HUDEP-2 (cell line): ENCODE results near the gene MYO5B.
"Not testable (repeated sequence)": the region's sequence is repeated elsewhere in the genome, so short reads cannot be mapped to it uniquely, and the experiment has no call there.

Experiments used
- DNase-seq, 76 experiments: peaks; one replicate each; lab custom pipeline; 2025; ENCODE audit not compliant: unreplicated experiment in 76 of 76; lab: John Stamatoyannopoulos, UW

The MYO5B gene

DNA sequence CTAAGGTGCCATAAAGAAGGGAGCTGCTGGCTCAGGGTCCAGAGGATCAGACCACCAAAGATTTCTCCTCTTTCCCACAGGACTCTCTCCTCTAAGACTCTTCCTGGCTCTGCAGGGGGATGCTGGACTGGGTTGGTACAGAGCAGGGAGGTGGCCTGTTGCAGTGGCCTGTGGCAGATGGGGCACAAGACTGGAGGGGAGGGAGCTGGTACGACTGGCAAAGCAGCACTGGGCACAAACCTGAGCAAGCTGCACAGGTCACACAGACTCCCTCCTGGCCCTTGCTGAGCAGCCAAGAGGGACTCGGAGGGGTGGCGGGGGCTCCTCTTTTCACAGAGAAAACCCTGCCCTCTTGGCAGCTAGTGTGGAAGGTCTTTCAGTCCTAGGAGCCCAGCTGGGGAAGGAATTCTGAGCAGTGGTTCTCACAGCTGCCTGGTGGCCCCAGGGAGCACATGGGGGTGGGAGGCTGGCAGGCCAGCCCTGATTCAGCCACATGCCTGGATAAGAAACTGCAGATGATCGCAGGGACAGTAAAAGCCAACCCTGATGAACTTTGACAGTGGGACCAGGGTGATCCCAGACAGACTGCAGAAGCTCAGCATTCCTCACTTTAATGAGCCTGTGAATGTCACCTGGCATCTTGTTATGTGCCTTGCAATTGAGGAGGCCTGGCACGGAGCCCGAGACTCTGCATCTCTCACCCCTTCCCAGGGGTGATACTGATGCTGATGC, 349.2 kb downstream of the MYO5B start:
- no peak for DNase-seq

DNA sequence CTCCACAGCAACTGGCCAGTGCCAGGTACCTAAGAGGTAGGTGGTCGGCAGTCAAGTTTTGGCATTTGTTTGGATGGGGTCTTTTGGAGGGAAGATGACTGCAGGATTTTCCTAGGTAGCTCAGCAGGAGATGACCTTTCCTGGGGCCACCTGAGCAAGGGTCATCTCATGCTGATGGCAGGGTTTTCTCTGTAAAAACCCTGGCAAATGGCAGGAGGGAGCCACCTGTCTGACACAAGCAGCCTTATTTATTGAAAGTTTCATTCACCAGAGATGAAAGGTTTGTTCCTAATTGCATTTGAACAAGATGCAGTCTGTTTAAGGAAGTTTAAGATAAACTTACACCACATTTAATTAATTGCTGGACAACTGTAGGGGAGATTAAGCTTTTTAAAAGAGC, 350.0 kb downstream of the MYO5B start:
- no peak for DNase-seq

DNA sequence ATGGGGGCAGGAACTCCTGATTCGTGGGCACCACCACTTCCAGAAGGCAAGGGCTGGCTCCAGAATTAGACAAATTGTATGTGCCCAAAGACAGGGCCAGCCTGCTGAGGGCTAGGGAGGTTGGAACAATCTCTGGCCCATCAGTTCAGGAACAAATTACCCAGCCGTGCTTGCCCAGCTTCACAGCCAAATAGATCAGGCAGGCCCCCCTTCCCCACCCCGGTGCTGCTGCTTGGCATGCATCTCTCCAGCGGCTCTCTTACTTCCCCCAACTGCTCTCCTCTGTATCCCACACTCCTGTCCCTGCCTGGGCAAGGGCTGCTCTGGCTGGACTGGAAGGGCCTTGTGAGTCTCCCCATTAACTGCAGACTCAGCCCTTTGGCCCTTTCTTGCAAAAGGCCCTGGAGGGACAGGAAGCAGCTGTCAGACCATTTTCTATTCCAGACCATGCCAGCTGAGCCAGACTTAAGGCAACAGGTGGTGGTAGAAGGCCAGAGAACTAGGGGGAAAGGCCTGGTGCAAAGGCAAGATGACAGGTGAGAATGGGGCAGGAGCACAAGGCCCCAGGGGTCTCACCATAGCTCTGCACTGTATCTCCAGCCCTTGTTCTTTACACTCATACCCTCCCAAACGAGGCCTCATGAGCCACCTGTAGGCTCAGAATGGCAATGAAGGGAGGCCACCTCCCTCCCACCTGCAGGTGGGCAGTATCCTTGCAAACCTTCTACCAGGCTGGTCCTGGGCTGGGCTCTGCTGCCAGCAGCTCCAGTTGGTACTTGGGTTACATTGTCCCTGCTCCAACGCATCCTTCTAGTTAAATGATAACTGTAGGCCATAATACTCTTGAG, 350.9 kb downstream of the MYO5B start:
- no peak for DNase-seq

DNA sequence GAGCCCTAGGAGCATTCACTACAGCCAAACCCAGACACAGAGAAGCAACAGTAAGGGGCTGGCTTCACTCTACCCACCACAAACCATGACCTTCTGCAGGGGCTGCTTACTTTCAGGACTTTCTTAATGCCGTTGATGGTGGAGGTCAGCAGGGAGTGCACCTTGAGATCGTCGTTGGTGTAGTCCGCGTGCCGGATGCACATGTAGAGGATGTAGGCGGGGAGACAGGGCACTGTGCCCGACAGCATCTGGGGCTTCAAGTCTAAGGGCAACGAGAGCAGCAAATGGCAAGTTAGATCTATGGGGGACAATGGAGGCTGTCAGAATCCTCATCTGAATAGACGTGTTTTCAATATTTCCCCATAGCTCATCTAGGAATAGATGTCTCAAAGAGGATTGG, 351.8 kb downstream of the MYO5B start:
- no peak for DNase-seq

DNA sequence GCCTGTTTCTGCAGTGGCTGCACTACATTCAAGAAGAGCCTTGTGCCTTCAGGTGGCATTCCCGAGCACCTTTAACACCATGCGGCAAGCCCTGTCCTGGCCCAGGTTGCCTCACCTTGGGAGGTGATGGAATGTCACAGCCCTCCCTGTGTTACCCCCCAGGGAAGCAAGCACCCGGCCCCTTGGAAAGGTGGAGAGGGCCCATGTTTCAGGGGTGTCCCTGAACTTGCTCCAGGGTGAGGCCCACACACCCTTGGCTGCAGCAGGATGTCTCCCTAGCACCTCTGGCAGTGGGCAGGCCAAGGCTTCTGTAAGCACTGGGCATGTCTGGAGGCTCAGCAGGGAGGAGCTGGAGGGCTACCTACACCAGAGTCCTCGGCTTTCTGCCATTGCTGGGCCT, 352.3 kb downstream of the MYO5B start:
- no peak for DNase-seq

DNA sequence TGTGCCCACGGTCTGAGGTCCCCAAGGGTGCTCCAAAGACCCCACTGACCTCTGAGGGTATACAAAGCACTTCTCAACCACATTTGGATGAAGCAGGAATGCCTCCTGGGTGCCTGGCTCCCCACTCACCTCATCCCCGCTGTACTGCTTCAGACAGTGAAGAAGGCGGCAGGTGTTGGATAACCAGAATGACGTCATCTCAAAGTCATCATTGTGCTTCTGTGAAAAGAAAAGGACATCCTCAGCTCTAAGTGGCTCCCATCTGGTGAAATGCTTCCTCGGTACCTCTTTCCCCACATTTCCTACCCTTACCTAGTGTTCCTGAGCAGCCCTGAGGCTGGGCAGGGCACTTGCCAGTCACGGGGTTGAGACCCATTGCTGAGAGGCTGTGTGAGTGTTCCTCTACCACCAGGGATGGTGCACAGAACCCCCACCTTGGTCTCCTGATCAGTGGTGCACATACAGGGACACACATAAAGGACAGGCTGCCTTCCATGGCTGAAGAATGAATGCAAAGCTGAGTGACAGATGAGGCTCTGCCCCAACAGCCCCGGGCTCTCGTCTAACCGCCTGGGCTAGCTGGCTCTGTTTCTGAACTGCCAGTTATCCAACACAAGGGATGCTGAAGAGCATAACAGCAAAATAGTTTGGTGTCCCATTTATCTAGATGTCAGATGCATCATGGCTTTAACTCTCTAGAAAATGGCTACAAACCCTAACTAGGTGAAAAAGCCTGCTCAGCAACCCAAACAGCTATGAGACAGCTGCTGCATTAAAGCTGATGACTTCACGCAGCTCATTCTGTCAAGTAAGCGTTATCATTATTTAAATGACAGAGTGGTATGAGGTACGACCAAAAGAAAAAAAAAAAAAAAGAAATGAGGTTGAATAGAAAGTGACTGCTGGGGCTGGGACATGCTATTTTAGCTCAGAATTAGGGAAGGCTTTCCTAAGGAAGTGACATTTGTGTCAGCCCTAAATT, 353.4 kb downstream of the MYO5B start:
- no peak for DNase-seq

DNA sequence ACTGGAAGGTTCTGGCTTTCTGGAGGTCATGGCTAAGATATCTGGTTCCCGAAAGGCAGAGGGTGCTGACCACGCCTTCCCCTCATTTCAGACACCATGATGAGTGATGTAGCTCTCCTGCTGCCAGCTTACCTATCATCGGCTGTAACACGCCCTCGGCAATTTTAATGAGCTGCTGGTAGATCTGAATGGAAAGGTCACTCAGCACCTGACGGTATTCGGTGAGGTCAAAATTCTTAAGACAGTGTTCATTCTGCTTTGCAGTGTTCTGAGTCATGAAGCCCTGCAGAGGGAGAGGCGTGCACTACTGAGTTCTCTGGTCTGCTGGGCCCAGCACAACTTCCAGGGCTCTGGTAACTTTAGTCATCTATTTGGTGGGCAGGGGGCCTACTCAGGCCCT, 355.9 kb downstream of the MYO5B start:
- no peak for DNase-seq

DNA sequence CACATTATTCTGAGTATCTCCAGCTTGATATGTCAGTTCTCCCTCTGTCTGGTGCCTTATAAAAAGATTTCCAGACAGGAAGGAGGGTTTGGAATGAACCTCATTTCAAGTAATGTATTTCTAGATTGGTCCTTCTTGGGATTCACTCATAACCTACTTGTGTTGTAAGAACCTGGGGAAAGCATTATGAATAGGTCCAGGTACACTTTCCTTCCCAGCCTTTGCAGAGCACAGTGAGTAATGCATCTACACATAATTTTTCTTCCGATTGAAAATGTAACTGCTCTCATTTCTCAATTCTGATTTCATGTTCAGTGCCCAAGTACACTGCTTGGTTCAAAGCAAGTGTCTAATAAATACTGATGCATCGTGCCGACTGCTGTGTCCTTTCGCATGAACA, 356.6 kb downstream of the MYO5B start:
- DNase-seq: no peak

DNA sequence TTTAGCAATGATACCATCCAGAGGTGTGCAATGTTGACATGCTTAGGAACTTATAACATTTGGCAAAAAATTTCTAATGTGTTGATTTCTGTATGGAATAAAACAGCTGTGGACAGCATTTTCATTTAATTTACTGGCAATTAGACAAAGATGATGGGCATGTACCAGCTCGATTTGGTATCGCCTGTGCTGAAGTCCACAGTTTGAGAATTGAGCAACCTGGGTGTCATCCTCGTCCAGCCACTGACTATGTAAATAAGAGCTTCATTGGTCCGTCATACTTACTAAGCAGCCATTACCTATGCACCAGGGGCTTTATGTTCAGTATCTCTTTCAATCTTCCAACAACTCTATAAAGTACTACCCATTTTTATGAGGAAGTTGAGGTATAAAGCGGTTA, 357.1 kb downstream of the MYO5B start:
- DNase-seq: no peak

DNA sequence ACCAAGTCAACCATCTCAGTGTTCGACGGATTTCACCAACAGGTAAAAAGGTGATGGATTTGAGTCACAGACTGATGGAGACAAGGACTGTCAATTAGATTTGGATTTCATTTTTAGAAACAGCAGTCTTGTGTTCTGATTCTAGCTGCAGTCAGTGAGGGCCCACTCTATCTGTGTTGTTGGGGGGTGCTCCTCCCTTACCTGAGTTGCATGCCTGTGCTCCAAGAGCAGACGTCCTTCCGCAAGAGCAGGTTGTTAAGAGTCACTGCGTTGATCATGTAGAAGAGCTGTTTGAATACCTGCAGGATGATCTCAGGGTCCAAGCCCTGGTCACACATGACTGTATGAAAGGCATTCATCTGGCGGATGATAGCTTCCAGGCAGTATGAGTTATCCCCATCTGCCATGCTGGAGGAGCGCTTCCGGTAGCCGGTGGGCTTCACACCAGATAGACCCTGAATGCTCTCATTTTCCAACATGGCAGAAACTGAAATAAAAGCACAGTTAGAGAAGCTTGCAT, 357.6 kb downstream of the MYO5B start:
- not testable (repeated sequence) for DNase-seq

DNA sequence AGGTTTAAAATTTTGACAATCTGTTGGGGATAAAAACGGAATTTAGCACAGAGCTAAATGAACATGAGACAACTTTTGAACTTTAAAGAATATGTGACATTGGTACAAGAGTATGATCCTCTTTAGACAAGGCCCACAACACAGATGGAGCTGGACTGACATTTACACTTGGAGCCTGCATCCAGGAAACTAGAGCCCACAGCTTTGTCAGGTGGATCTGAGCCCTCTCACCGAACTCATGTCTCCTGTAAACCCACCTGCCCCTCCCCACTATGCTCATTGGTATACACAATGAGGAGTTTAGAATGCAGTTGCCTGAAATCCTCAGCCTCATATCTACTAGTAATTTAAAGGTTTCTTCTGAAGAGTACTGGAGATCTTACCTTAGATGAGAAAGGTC, 359.5 kb downstream of the MYO5B start:
- DNase-seq: no peak

DNA sequence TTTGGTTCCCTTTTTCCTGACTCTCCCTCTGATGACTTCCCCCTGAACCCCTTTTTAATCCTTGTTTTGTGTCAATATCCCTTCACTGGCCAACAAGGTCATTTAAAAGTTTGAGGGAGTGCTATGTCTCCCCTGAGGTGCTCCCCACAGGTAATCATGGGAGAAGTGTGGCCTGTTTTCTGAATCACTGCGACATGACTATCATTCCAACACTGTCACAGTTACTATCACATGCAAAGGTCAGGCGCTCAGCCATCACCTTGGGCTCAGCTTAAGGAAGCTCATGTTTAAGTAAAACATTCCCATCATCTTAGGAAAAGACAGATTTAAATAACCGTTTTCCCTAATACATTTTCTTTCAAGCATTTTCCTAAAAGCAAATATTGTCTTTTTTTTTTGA, 360.7 kb downstream of the MYO5B start:
- no peak for DNase-seq

DNA sequence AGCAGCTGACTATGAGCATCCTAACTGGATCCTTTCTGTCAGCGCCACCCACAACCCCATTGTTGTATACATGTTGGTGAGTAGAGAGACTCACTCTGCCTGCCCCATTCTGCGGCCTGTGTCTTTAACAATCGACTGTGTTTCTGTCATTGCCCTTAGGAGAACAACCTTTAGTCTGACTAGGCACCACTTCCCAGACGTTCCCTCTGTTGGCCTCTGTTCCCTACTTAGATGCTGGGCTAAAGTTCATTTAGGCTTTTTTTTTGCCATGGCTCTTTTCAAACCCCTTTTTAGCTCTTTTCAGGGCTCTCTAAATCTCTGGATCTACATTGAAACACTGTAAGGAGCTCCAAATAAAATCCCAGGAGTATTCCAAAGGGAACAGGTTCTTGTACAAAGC, 361.1 kb downstream of the MYO5B start:
- no peak for DNase-seq

DNA sequence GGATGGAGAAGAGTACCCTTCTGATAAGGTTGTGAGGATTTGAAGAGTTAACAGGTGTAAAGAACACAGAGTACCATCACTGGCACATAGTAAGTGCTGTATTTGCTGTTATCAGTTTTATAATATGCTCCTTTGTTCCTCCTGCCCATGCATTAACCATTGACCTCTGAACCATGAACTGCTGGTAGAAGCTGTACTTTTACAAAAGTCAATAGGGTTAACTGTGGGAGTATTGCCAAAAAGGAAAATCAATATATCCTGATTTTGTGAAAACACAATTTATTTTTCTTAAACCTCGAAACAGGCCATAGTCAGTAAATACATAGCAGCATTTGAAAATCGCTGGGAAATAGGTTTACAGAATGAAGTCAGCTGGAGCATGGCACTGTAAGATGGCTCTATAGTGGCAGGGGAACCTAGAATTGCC, 362.7 kb downstream of the MYO5B start:
- no peak for DNase-seq

DNA sequence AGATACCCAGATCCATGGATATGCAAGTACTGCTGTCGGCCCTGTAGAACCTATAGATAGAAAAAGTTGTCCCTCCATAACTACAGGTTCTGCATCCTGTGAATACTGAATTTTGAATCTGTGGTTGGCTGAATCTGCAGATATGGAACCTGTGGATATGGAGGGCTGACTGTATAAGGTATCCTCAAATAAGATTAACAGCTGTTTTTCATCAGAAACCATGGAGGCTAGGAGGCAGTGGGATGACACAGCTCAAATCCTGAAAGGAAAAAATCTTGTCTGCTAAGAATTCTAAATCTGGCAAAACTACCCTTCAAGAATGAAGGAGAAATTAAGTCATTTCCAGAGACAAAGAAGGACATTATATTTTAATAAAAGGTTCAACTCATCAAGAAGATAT, 367.0 kb downstream of the MYO5B start:
- no peak for DNase-seq

DNA sequence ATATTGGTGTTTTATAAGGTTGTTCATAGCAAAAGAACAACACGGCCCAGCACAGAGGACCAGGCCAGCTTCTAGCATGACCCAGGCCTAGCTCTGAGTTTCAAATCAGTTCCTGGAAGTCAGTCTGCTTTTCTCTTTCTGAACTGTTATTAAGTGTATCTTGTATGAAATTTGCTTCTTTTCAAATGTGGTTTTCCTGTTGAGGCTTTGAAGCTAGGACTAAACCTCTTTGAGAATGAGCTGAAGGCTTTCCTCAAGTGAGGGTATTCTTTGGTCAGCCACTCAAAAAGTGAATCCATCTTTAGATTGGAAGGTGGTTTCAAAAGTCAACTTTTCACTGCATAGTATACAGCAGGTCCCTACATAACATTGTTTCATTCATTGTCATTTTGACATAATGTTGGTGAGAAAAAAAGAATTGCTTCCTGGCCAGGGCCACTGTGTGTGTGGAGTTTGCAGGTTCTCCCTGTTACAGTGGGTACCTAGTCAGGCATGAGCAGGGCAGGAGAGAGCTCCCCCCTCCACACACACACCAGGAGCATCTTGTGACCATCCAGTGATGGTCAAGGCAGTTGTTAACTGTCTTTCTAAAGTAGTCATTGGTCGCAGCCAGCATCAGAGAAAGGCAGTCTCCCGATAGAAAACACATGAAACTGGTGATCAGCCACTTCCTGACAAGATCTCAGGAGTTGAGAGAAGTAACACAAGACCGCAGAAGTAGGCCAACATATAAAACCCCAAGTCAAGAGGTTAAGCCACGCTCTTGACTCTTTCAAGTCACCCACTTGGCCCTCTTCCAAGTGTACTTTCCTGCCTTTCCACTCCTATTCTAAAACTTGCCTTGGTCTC, 374.9 kb downstream of the MYO5B start:
- peak in 4 of 76 experiments; percentile 6 to 38 (median 8) for DNase-seq

DNA sequence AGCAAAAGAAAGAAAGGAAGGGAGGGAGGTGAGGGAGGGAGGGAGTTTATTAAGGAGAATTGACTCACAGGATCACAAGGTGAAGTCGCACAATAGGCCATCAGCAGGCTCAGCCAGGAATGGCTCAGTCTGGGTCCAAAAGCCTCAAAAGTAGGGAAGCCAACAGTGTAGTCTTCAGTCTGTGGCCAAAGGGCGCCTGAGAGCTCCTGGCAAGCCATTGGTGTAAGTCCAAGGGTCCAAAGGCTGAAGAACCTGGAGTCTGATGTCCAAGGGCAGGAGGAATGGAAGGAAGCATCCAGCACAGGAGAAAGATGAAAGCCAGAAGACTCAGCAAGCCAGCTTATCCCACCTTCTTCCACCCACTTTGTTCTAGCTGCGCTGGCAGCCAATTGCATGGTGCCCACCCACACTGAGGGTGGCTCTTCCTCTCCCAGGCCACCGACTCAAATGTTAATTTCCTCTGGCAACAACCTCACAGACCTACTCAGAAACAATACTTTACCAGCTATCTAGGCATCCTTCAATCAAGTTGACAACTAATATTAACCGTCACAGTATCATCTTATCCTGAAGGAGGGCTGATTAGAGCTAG, 375.8 kb downstream of the MYO5B start:
- DNase-seq: no peak

DNA sequence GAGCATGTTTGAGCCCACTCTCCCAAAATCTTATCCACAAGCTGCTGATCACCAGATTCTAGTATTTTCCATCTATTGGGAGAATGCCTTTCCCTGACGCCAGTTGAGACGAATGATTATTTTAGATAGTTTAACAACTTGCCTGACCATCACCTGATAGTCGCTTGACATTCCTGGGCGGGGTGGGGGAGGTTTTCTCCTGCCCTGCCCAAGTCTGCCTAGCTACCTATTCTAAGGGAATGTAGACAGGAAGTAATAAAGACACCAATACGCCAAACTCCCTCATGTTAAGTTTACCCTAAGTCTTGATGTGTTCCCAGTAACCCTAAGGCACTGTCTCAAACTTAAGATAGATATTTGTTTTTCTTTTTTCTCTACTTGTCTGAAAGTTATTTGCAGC, 377.0 kb downstream of the MYO5B start:
- DNase-seq: no peak

DNA sequence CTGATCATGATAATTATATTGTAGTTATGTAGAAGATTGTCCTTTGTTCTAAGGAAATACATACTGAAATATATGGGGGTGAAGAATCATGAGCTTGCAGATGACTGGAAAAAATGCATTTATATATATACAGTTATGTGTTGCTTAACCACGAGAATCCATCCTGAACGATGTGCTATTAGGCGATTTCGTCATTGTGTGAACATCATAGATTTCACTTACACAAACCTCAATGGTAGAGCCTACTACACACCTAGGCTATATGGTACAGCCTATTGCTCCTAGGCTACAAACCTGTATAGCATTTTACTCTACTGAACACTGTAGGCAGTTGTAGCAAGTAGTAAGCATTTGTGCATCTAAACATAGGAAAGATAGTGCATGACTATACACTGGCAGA, 379.0 kb downstream of the MYO5B start:
- DNase-seq: peak in 2 of 76 experiments; percentile 8 to 16
